RWPE1 (cell line): ENCODE measurements around the gene LDLRAP1.

Experiments used
- CTCF ChIA-PET: fragments of 350-600 bp; sonication (Branson Sonifier 250); formaldehyde crosslinking; extraction: SDS; loops from one replicate; lab custom pipeline; 2021; lab: Yijun Ruan, JAX
- POLR2A ChIA-PET: fragments of 400-600 bp; formaldehyde crosslinking; extraction: SDS; loops from one replicate; lab custom pipeline; 2020; ENCODE audit warnings: antibody characterized with exemption; ENCODE audit not compliant: low non-redundant PET; lab: Yijun Ruan, JAX
- DNase-seq: peaks from one replicate; pipeline ENCODE4 v3.0.0; 2012; ENCODE audit warnings: low spot score
- H3K27ac ChIP-seq: fragments of 450-650 bp; 2 replicates; pipeline ENCODE4 v1.5.1; 2017
- CTCF ChIP-seq: fragments of 450-650 bp; conservative IDR thresholded peaks from 2 replicates; pipeline ENCODE4 v1.5.1; 2017; ENCODE audit warnings: low read depth, mild to moderate bottlenecking

The LDLRAP1 gene

GRCh38 chr1:25560001-25560400 lies 16.6 kb downstream of the LDLRAP1 start:
- CTCF ChIA-PET: no interaction called here
- no peak for TF ChIP-seq CTCF
- POLR2A ChIA-PET: no interaction called here
- no peak for DNase-seq
- peak overlapping the region; percentile 78 for H3K27ac ChIP-seq

GRCh38 chr1:25560788-25561187 lies 17.4 kb downstream of the LDLRAP1 start:
- POLR2A ChIA-PET: no interaction called here
- CTCF ChIA-PET: interaction anchor here (0.6 to 0.7 kb wide), 2 partner anchors 13 to 36 kb away, joined by 3 read pairs; no protein-coding TSS in a partner anchor

GRCh38 chr1:25561421-25562100 lies 18.2 kb downstream of the LDLRAP1 start:
- peak overlapping the region; percentile 71 for H3K27ac ChIP-seq
- POLR2A ChIA-PET: no interaction called here

More at GRCh38 chr1:25560788-25561187, 17.4 kb downstream of the LDLRAP1 start:
- DNase-seq: no peak
- no peak for TF ChIP-seq CTCF
- peak overlapping the region; percentile 78 for H3K27ac ChIP-seq

GRCh38 chr1:25562101-25562927 lies 18.9 kb downstream of the LDLRAP1 start:
- DNase-seq: no peak
- TF ChIP-seq CTCF: no peak
- CTCF ChIA-PET: no interaction called here
- peak overlapping the region; percentile 71 for H3K27ac ChIP-seq
- POLR2A ChIA-PET: no interaction called here

More at GRCh38 chr1:25561421-25562100, 18.2 kb downstream of the LDLRAP1 start:
- no peak for DNase-seq
- no peak for TF ChIP-seq CTCF
- CTCF ChIA-PET: interaction anchor here (0.6 kb wide), 1 partner anchor 37 kb away, joined by 3 read pairs; no protein-coding TSS in a partner anchor

GRCh38 chr1:25562928-25563283 lies 19.5 kb downstream of the LDLRAP1 start:
- no peak for DNase-seq
- TF ChIP-seq CTCF: no peak
- POLR2A ChIA-PET: no interaction called here
- peak overlapping the region; percentile 71 for H3K27ac ChIP-seq
- CTCF ChIA-PET: no interaction called here

- ChIA-PET CTCF (interaction anchor here (0.6 to 1.2 kb wide), 2 partner anchors 14 to 43 kb away, joined by 3 read pairs; no protein-coding TSS in a partner anchor), POLR2A (no interaction called here)
- H3K27ac ChIP-seq: 0 out of 2 replicates have a peak overlapping the region, but pooled peaks have one; percentile 28
- no peak for DNase-seq
- no peak for TF ChIP-seq CTCF
Observed at GRCh38 chr1:25563330-25564215, 20.2 kb downstream of the LDLRAP1 start.
